ENCODE data around the gene ARL6IP1.
"Not testable (repeated sequence)": the region's sequence is repeated elsewhere in the genome, so short reads cannot be mapped to it uniquely, and the experiment has no call there.

The ARL6IP1 gene

GRCh38 chr16:18797746-18798145 is 3.6 kb downstream of the ARL6IP1 start:
- no peak for DNase-seq

- DNase-seq, result no peak
Measured at GRCh38 chr16:18796377-18796776, 5.0 kb downstream of the ARL6IP1 start.

GRCh38 chr16:18792836-18793433 is 8.4 kb downstream of the ARL6IP1 start:
- DNase-seq, result no peak

GRCh38 chr16:18789850-18790706 is 11.3 kb downstream of the ARL6IP1 start, which contains the start of gene RPS15A:
TSS of gene RPS15A (minus strand) at chr16:18790334. CDS start at chr16:18789113, 1,221 bp downstream.
- peak; percentile 91 for DNase-seq

GRCh38 chr16:18789515-18789849 is 11.9 kb downstream of the ARL6IP1 start:
- no peak for DNase-seq

- no peak for DNase-seq
Measured at GRCh38 chr16:18788828-18789514, 12.4 kb downstream of the ARL6IP1 start.

GRCh38 chr16:18784917-18785623 is 16.3 kb downstream of the ARL6IP1 start:
- no peak for DNase-seq

- no peak for DNase-seq
Measured at GRCh38 chr16:18783430-18784341, 17.7 kb downstream of the ARL6IP1 start.

GRCh38 chr16:18782697-18783429 is 18.5 kb downstream of the ARL6IP1 start:
- no peak for DNase-seq

GRCh38 chr16:18781232-18781631 is 20.1 kb downstream of the ARL6IP1 start:
- not testable (repeated sequence) for DNase-seq

GRCh38 chr16:18780460-18781026 is 20.8 kb downstream of the ARL6IP1 start:
- not testable (repeated sequence) for DNase-seq

GRCh38 chr16:18777664-18778063 is 23.7 kb downstream of the ARL6IP1 start:
- DNase-seq, result not testable (repeated sequence)

- not testable (repeated sequence) for DNase-seq
Measured at GRCh38 chr16:18776334-18776733, 25.0 kb downstream of the ARL6IP1 start.

GRCh38 chr16:18774651-18775050 is 26.7 kb downstream of the ARL6IP1 start:
- DNase-seq, result not testable (repeated sequence)

- not testable (repeated sequence) for DNase-seq
Measured at GRCh38 chr16:18772171-18772570, 29.2 kb downstream of the ARL6IP1 start.

- not testable (repeated sequence) for DNase-seq
Measured at GRCh38 chr16:18770336-18770962, 30.9 kb downstream of the ARL6IP1 start.

- not testable (repeated sequence) for DNase-seq
Measured at GRCh38 chr16:18767217-18767616, 34.1 kb downstream of the ARL6IP1 start.

GRCh38 chr16:18762713-18763112 is 38.6 kb downstream of the ARL6IP1 start:
- not testable (repeated sequence) for DNase-seq

GRCh38 chr16:18759598-18760520 is 41.5 kb downstream of the ARL6IP1 start:
- DNase-seq, result peak; percentile 6

All from NCI-H1105 treated with DMSO at 0.1 percent for 48 hours (cell line).